ENCODE data around the gene ALG6. TPM values are rescaled to one million over a fixed set of nuclear protein-coding genes. Genes with fewer than 3 reads are reported as not detected.
"Not testable (repeated sequence)": the region's sequence is repeated elsewhere in the genome, so short reads cannot be mapped to it uniquely, and the experiment has no call there.

Gene ALG6
- total RNA-seq, 1 donor from 2014 or later, result 21.1 TPM

DNA sequence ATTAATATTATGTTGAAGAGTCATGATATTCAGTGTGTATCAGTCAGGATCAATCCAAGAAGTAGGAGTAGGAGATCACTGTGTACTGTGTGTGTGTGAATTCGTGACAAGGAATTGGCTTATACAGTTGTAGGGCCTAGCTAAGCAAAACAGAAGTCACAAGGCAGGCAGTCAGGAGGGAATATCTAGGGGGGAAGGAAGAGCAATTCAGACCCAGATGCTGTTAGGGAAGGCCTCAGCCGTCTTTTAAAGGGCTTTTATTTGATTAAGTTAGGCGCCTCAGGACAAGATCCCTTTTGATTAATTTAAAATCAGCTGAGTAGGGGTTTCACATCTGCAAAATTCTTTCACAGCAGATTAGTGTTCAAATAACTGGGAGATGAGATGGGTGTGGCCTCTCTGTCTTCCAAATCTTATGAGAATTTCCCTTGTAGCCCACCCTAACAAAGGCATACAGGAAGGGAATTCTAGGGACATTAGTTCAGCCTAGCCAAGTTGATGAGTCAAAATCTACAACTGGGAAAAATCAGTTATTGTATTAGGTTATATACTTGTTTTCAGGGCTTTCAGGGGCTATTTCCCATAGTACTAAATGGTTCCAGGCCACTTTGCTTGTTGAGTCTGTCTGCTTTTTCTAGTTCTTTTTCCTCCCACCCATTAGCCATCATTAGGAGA, 47.4 kb downstream of the ALG6 start:
- no peak for DNase-seq

DNA sequence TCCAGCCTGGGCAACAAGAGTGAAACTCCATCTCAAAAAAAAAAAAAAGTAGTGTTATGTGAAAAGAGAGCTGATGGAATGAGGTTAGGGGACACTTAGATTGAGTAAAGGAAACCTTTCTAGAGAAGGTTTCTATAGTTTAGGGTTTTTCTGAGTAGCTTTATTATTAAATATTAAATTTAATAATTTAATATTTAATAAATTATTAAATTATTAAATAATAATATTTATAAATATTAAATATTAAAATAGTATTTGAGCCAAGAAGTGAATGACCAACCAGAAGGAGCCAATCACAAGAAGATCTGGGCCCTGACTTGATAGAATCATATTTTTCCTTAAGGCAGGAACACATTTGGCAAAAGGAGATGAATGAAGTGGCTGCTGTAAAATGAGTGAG, 50.7 kb downstream of the ALG6 start:
- DNase-seq, result no peak

DNA sequence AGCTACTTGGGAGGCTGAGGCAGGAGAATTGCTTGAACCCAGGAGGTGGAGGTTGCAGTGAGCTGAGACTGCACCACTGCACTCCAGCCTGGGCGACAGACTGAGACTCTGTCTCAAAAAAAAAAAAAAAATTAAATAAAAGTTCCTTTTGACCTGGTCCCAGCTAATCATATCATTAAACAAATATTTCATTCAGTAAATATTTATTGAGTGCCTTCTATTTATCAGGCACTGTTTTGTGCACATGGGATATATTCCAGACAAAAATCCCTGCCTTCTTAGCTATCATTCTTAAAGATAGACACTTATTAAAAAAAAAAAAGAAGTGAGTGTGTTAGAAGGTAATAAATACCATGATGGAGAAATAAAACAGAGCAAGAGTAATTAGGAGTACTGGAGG, 53.3 kb downstream of the ALG6 start:
- not testable (repeated sequence) for DNase-seq

GRCh38 chr1:63423649-63424048, 56.2 kb downstream of the ALG6 start:
- DNase-seq, result no peak

DNA sequence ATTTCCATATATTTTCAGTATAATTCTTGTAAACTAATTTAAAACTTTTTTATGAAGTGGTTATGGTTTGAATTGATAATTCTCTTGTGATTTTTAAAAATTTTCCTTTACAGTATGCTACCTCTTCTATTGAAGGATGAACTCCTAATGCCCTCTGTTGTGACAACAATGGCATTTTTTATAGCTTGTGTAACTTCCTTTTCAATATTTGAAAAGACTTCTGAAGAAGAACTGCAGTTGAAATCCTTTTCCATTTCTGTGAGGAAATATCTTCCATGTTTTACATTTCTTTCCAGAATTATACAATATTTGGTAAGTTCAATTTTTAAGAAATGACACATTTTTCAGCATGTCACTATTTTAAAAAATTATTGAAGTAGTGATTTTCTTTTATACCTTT, 61.4 kb downstream of the ALG6 start:
- DNase-seq, result no peak

GRCh38 chr1:63429281-63429680, 61.9 kb downstream of the ALG6 start:
- DNase-seq, result no peak

- peak; percentile 16 for DNase-seq
Observed at GRCh38 chr1:63435161-63435560, 67.7 kb downstream of the ALG6 start.

DNA sequence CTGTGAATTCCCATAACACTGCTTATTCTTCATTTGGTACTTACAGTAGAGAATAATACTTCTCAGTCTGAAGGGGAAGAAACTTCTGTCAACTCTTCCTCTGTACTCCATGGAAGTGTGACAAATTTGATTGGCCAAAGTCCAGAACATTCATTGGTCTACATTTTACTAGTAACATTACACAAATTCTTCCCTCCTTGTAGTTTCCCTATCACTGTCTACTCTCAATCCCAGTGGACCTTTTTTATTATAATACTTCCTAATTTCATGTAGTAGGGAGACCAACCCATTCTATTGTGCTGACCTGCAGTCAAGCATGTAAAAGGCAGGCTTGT, 74.7 kb downstream of the ALG6 start:
- DNase-seq, result peak; percentile 46

DNA sequence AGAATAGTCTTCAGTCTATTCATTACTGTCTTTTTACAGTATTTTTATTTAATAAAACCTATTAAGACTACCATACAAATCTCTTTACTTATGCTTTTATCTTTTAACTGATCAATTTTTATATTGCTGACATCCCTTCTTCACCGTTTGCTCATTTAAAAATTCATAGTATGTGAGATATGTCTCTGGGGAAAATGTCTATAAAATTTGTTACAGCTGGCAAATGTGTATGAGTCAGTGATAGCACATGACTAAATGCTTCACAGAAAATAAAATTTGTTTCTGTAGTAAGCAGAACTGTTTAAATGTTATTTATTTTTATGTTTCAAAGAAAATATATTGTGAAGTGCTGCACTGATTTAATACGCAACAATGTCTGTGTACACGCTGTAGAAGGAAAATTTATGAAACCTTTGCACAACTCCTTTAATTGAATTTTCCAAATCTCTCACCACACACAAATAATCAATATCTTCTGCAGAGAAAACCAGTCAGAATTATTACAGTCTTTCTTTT, 81.4 kb downstream of the ALG6 start:
- DNase-seq, result no peak

DNA sequence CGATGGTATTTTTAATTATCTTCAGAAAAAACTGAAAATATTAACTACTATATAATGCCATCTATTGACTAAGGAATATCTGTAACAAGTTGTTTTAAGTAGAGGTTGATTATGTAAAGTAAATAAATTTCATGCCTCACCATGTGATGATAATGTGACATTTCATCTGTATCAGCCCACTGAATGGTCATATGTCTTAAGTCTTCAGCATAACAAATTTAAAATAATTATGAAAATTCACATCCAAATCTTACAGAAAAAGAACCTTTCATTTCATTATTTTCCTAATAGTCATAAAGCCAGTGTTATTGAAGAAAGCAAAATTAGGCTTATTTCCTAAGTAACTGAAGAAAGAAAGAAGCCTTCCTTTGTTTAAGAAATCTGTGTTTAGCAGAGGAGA, 83.0 kb downstream of the ALG6 start:
- DNase-seq, result no peak

DNA sequence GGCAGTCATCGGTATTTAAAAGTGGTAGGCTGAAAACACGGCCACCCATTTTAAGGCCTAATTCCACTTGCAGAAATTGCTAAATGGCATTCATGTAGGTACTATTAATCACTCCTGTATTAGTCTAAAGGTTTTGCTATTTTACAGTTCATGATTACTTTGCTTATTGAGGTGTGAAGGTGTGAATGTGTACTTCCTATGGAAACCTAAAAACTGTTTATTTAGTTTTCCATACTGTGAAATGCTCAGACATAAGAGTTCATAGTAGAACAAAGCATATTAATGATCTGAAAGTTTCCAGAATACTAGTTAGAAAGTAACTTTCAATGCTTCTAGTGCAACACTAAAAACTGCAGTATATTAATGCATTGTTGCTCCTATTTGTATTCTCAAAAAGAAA, 85.8 kb downstream of the ALG6 start:
- DNase-seq, result no peak

- no peak for DNase-seq
Observed at GRCh38 chr1:63454269-63454668, 86.8 kb downstream of the ALG6 start.

- DNase-seq, result no peak
Observed at GRCh38 chr1:63458750-63459149, 91.3 kb downstream of the ALG6 start.

DNA sequence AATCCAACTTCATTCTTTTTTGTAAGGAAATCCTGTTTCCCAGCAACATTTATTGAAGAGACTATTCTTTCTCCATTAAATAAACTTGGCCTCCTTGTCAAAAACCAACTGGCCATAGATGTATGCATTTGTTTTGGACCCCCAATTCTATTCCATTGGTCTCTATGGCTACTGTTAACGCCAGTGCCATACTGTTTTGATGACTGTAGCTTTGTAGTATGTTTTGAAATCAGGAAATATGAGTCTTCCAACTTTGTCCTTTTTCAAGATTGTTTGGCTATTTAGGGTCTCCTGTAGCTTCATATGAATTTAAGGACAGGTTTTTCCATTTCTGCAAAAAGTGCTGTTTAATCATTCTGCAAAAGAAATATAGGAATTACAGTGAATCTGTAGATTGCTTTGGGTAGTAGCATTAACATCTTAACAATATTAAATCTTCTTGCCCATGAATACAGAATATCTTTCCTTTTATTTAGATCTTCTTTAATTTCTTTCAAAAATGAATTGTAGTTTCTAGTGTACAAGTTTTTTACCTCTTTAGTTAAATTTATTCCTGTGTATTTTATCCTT, 94.3 kb downstream of the ALG6 start:
- DNase-seq, result no peak

- DNase-seq, result no peak
Observed at GRCh38 chr1:63463248-63463647, 95.8 kb downstream of the ALG6 start.

- DNase-seq, result no peak
Observed at GRCh38 chr1:63466181-63466580, 98.8 kb downstream of the ALG6 start.

DNA sequence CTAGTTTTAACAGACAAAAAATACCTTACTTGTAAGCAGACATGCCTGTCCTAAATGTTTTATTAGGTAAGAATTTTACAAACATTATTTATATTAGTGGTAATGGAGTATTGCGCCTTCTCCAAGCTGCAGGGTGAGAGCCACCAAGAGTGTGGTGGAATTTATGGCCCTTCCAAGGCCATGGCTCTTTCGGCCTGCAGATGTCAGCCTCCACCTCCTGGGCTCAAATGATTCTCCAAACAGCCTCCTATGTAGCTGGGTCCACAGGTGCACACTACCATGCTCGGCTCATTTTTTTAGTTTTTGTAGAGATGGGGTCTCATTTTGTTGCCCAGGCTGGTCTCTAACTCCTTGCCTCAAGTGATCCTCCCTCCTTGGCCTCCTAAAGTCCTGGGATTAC, 99.3 kb downstream of the ALG6 start:
- DNase-seq, result no peak

GRCh38 chr1:63468683-63469082, 101.3 kb downstream of the ALG6 start:
- not testable (repeated sequence) for DNase-seq

DNA sequence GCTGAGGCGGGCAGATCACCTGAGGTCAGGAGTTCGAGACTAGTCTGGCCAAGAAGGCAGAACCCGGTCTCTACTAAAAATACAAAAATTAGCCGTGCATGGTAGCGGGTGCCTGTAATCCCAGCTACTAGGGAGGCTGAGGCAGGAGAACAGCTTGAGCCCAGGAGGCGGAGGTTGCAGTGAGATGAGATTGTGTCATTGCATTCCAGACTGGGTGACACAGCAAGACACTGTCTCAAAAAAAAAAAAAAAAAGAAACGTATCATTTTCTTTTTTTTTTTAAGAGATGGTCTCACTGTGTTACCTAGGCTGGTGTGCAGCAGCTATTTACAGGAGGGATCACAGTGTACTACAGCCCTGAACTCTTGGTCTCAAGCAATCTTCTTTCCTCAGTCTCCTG, 108.3 kb downstream of the ALG6 start:
- no peak for DNase-seq

- DNase-seq, result no peak
Observed at GRCh38 chr1:63480057-63480456, 112.6 kb downstream of the ALG6 start.

GRCh38 chr1:63486629-63487028, 119.2 kb downstream of the ALG6 start:
- DNase-seq, result peak; percentile 2

GRCh38 chr1:63487336-63488065, 120.1 kb downstream of the ALG6 start:
- DNase-seq, result peak; percentile 70
